Esophagus (tissue), 2 donors: ENCODE results near the gene TAF10. TPM values are rescaled to one million over a fixed set of nuclear protein-coding genes. Genes with fewer than 3 reads are reported as not detected.

Experiments
- H3K27ac ChIP-seq, 2 donors: one replicate each; pipeline ENCODE4 v1.5.1; 2013; ENCODE audit warnings: low read depth in 2 of 2, mild to moderate bottlenecking in 2 of 2, inconsistent platforms in 1 of 2, low read length in 1 of 2, moderate library complexity in 1 of 2
- H3K27me3 ChIP-seq, 2 donors: one replicate each; pipeline ENCODE4 v1.6.1; 2013; ENCODE audit warnings: low read length in 2 of 2, control low read depth in 1 of 2, mild to moderate bottlenecking in 1 of 2; ENCODE audit not compliant: insufficient read depth in 2 of 2, control insufficient read depth in 1 of 2
- H3K36me3 ChIP-seq, 2 donors: one replicate each; pipeline ENCODE4 v1.6.1; 2013; ENCODE audit warnings: low read length in 1 of 2; ENCODE audit not compliant: control insufficient read depth in 2 of 2, insufficient read depth in 2 of 2
- H3K4me1 ChIP-seq, 2 donors: one replicate each; pipeline ENCODE4 v1.6.1; 2013; ENCODE audit warnings: low read length in 1 of 2; ENCODE audit not compliant: control insufficient read depth in 2 of 2, insufficient read depth in 2 of 2
- H3K4me3 ChIP-seq, 2 donors: one replicate each; pipeline ENCODE4 v1.5.1; 2013; ENCODE audit warnings: low read length in 2 of 2, mild to moderate bottlenecking in 2 of 2, low read depth in 1 of 2, moderate library complexity in 1 of 2
- H3K9me3 ChIP-seq, 2 donors: one replicate each; pipeline ENCODE4 v1.6.1; 2013; ENCODE audit warnings: mild to moderate bottlenecking in 2 of 2, low read depth in 1 of 2, low read length in 1 of 2, moderate library complexity in 1 of 2; ENCODE audit not compliant: control insufficient read depth in 2 of 2, insufficient read depth in 1 of 2
- WGBS, 2 donors: extraction: QIAGEN DNeasy Blood & Tissue Kit; methylation state at CpG; one replicate each; pipeline ENCODE4 v1.1.7; 2013; 5-methylcytosine and 5-hydroxymethylcytosine counted together
- polyA plus RNA-seq, 2 donors: library from polyadenylated mRNA; stranded (reverse); fragments of 200-250 nt; gene quantifications; one replicate each; pipeline ENCODE4 v1.2.3, GENCODE V29; 2013
- donor health status: healthy with polysubstance abuse.
- donor health status: Bipolar disorder and iron deficiency.

TAF10 gene
- polyA plus RNA-seq, 2 donors: 83.0 to 93.7 TPM

DNA sequence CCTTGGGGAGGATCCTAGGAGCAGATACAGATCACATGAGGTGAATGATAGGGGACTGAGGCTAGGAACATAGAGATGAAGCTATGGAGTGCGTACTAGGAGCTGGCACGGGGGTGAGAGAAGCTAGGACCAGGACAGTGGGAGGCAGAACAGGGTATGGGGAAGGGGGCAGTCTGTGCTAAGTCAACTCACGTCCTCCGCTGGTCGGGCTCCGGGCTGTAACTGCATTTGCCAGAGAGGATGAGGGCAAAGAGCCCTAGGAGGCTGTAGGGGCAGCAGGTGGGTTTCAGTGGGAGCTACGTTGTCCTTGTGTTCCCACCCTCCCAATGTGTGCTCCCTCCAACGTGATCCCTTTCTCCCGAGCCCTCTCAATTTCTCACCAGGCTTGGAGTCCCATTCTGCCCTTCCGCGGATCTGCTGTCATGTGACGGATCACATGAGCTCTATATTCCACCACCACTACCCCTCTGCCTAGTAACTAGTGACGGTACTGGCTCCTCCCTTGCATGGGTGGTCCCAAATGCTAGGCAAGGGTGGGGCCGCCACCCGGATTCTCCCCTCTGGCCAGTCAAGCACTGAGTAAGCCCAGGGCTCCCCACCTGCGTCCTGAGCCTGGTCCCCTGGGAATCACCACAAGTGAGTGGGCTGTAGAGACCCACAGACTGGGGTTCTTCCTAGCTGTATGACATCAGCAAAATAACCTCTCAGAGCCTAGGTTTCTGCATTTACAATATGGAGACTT, 7.2 kb upstream of the TAF10 start, which contains the start of gene TPP1:
TSS of gene TPP1 (minus strand) at position 419 of the 742 bp plus-strand sequence. CDS start at position 397, 22 bp downstream.
- H3K9me3 ChIP-seq: no peaks in the 10 kb centered on the region
- no peaks in the 10 kb centered on the region for H3K27me3 ChIP-seq
- WGBS, 2 donors: 0 to 1% methylated on average over 16 of the region's 16 CpGs
- H3K4me1 ChIP-seq: peaks cover 2 to 10% of the 10 kb centered on the region in 2 donors
- peak within 1 kb of the TSS; percentile 66 to 78 for H3K4me3 ChIP-seq
- H3K36me3 ChIP-seq: peaks cover 0 to 16% of the 10 kb centered on the region in 2 donors
- peak within 1 kb of the TSS; percentile 77 to 84 for H3K27ac ChIP-seq

DNA sequence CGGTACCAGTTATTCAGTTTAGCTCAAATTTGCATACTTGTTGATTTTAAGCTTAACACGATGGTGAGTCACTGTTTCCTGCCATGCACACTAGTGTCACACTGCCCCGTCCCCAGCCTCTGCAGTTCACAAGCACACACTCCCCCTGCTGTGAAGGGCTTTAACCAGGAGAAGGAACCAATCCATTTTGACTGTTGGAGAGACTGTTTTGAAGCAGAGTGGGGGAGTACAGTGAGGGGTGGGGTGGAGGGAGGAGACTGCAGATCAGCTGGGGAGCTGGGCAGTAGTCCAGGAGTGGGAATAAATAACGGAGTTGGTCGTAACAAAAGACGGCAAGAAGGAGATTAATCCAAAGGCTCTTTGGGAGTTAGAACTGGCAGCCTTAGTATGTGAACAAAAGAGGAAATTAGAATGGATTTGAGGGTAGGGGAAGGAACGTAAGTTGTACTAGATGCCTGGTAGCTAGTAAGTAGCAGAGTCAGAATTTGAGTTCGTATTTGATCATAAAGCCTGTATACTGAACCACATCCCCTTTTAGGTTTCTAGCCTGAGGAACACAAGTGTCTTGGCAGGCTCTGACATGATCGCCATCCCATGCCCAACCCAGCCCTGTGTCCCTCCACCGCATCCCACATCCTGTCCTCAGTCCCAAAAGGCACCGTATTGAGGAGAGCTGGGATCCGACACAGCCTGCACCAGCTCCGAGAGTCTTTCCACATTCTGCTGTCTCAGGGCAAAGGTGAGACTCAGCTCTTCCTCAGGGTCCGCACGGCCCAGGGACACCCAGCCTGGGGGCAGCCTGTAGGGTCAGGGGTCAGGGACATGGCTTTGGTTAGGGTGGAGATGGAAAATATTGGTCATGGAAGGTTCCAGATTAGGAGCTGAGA, 6.3 kb upstream of the TAF10 start:
- WGBS, 2 donors: 4 to 9% methylated on average over 15 of the region's 15 CpGs
- Histone ChIP-seq H3K27ac (peak overlapping the region; percentile 77 to 84), H3K36me3 (peaks cover 0 to 16% of the 10 kb centered on the region in 2 donors), H3K4me1 (peaks cover 2 to 10% of the 10 kb centered on the region in 2 donors), H3K4me3 (peak overlapping the region; percentile 66 to 78), H3K27me3 (no peaks in the 10 kb centered on the region), H3K9me3 (no peaks in the 10 kb centered on the region)

DNA sequence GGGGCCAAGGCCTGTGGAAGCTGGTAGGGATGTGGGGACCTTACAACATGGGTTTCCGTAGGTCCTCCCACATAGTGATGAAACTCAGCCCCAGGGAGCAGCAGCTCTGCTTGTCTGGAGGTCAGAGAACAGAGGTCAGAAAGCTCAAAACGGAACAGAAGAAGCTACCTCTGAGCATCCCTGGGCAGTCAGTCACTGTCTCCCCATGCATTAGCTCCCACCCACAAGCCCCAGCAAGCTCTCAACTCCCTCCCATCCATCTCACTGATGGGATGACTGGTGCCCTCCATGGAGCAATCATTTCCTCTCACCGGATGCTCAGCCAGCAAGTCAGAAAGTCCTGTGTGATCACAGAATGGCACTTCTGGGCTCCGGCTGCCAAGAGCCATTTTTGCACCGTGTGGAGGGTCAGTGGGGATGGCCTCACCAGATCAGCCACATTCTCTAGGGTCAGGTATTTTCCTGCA, 5.3 kb upstream of the TAF10 start:
- WGBS, 2 donors: 84 to 85% methylated on average over 5 of the region's 5 CpGs
- no peak overlapping the region for H3K4me3 ChIP-seq

DNA sequence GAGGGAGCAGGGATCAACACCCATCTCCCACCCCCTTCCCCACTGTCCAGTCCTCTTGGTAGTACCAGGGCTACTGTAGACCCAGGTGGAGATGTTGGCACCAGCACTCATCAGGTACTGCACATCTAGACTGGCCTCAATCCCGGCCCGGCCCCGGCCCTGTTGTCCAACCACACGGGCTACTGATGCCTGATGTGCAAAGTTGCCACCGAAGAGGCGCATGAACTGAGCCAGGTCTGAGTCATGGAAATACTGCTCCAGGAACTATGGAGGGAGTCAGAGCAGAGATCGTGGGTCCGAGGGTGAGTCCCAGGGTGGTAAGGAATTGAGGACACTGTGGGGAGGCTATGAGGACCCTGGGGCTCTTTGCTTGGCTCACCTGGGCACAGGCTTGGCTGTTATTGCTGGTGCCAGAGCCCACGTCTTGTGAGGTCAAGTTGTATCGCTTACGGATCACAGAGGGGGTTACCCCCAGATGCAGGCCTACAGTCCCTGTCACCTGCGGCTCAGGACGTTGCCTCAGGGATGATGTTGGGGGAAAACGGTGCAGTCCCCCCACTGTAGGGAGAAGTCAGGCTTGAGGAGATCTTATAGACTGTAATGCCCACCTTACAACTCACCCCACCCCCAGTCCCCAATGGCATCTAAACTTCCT, 4.7 kb upstream of the TAF10 start:
- Histone ChIP-seq H3K36me3 (peaks cover 0 to 16% of the 10 kb centered on the region in 2 donors), H3K27ac (no peak overlapping the region), H3K27me3 (no peaks in the 10 kb centered on the region), H3K4me1 (peaks cover 2 to 10% of the 10 kb centered on the region in 2 donors), H3K4me3 (no peak overlapping the region), H3K9me3 (no peaks in the 10 kb centered on the region)
- WGBS, 2 donors: 92 to 95% methylated on average over 14 of the region's 14 CpGs

More for the DNA sequence above, 5.3 kb upstream of the TAF10 start:
- no peak overlapping the region for H3K27ac ChIP-seq
- peaks cover 2 to 10% of the 10 kb centered on the region in 2 donors for H3K4me1 ChIP-seq
- H3K9me3 ChIP-seq: no peaks in the 10 kb centered on the region
- H3K36me3 ChIP-seq: peaks cover 0 to 16% of the 10 kb centered on the region in 2 donors
- no peaks in the 10 kb centered on the region for H3K27me3 ChIP-seq

DNA sequence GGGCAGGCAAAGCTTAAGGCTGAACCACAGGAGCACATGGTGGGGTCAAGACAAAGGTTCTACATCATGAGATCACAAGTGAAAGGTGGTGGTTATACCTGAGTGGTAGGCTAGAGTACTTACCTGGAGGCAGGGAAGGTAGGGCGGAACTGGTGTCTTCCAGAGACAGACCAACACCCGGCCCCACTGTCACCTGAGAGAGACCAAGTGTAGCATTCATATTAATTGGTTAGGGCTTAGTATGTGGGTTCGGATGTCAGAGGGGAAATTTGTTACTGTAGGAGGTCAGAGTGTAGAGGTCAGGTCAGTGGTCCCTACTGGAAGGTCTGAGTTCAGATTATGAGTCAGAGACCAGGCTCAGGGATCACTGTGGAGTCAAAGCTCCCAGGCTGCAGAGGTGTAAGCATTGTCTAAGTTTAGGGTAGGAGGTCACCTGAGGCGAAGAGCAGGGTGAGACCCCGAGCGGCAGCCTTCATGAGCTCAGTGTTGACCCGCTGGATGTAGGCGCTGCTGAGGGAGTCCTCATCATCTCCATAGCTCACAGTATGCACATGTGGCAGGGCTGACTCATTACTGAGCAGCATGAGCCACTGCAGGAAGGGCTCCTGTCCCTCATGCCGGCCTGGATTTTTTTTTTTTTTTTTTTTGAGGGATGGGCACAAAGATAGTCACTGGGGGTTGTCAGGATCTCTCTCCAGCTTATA, 4.0 kb upstream of the TAF10 start:
- no peaks in the 10 kb centered on the region for H3K27me3 ChIP-seq
- WGBS, 2 donors: 94 to 96% methylated on average over 9 of the region's 9 CpGs
- peaks cover 2 to 10% of the 10 kb centered on the region in 2 donors for H3K4me1 ChIP-seq
- no peak overlapping the region for H3K4me3 ChIP-seq
- H3K9me3 ChIP-seq: no peaks in the 10 kb centered on the region
- no peak overlapping the region for H3K27ac ChIP-seq
- peaks cover 1 to 16% of the 10 kb centered on the region in 2 donors for H3K36me3 ChIP-seq

DNA sequence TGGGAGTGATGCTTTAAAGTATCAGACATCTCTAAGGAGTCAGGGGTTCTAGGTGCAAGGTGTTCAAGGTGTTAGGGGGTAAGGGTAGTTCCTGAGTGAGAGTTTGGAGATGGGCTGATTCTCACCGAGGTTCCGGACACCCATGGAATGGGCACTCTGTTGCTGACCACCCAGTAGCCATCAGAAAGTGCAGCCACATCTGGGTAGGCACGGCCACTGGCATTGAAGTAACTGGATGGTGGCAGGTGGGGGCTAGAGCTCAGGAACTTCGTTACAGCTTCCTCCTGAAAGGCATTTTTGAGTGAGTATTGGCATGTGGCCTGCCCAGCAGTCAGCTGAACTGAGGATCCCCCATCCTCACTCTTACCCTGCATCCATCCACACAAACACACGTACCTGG, 3.0 kb upstream of the TAF10 start:
- H3K4me1 ChIP-seq: peaks cover 4 to 15% of the 10 kb centered on the region in 2 donors
- H3K4me3 ChIP-seq: no peak overlapping the region
- H3K27ac ChIP-seq: no peak overlapping the region
- no peaks in the 10 kb centered on the region for H3K27me3 ChIP-seq
- no peaks in the 10 kb centered on the region for H3K9me3 ChIP-seq
- peaks cover 8 to 26% of the 10 kb centered on the region in 2 donors for H3K36me3 ChIP-seq
- 96 to 99% methylated on average over 5 of the region's 5 CpGs for WGBS, 2 donors

DNA sequence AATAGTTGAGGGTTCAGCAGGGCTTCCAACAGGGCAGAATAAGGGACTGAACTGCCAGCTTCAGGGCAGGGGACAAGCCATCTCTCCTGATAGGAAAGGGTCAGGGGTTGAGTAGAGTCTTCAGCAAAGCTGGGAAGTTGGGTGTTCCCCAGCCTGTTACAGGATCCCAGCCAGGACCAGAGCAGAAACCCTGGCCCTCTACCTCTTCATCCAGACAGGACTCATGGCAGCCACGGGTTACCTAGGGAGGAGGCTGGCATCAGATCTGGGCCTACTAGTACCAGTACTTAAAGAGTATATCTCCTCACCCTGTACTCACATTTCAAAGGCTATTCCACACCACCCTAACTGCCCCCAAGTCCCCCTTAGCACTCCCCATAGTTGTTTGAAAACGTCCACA, 2.4 kb upstream of the TAF10 start:
- no peak overlapping the region for H3K4me3 ChIP-seq
- 80 to 86% methylated on average over 2 of the region's 2 CpGs for WGBS, 2 donors

DNA sequence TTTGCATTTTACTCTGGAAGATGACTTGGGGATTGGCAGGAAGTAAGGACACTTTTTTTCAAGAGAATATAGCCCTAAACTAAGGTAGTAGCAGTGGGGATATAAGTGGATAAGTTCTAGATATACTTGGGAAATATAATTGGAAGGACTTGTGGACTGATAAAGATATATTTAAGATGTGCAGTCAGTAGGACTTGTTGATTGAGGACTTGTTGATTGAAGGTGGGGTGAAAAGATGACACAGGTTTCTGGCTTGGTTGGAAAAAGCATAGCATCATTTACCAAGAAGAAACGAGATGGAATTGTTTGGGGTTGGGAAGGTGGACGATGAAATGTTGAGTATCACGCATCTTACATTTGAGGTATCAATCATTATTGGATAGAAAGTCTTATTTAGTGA, 1.5 kb upstream of the TAF10 start:
- Histone ChIP-seq H3K9me3 (no peaks in the 10 kb centered on the region), H3K4me1 (peaks cover 4 to 12% of the 10 kb centered on the region in 2 donors), H3K27me3 (no peaks in the 10 kb centered on the region), H3K4me3 (no peak overlapping the region), H3K27ac (peak overlapping the region in 1 of 2 donors; percentile 99), H3K36me3 (peaks cover 13 to 41% of the 10 kb centered on the region in 2 donors)
- 93 to 95% methylated on average over 3 of the region's 3 CpGs for WGBS, 2 donors

More for the DNA sequence above, 2.4 kb upstream of the TAF10 start:
- peak overlapping the region in 1 of 2 donors; percentile 17 for H3K27ac ChIP-seq
- peaks cover 8 to 32% of the 10 kb centered on the region in 2 donors for H3K36me3 ChIP-seq
- H3K9me3 ChIP-seq: no peaks in the 10 kb centered on the region
- H3K4me1 ChIP-seq: peaks cover 4 to 15% of the 10 kb centered on the region in 2 donors
- H3K27me3 ChIP-seq: no peaks in the 10 kb centered on the region

DNA sequence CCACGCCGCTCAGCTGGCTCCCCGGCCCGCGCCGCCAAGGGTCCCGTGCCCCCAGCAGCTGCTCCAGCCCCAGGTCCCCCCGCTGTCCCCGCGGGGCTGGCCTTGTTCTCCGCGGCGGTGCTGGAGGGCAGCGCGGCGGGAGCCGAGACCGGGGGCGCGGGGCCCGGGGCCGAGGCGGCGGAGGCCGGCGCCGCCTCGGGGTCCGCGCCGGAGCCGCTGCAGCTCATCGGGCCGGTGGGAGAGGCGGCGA, 128 bp downstream of the TAF10 start:
- Histone ChIP-seq H3K9me3 (no peaks in the 10 kb centered on the region), H3K36me3 (peaks cover 13 to 48% of the 10 kb centered on the region in 2 donors), H3K27ac (peak overlapping the region; percentile 92 to 97), H3K27me3 (no peaks in the 10 kb centered on the region), H3K4me1 (peaks cover 2 to 11% of the 10 kb centered on the region in 2 donors), H3K4me3 (peak overlapping the region; percentile 91 to 95)
- 1% methylated on average over 19 to 36 of the region's 36 CpGs for WGBS, 2 donors
